ENCODE data around the gene LCN12.

DNA sequence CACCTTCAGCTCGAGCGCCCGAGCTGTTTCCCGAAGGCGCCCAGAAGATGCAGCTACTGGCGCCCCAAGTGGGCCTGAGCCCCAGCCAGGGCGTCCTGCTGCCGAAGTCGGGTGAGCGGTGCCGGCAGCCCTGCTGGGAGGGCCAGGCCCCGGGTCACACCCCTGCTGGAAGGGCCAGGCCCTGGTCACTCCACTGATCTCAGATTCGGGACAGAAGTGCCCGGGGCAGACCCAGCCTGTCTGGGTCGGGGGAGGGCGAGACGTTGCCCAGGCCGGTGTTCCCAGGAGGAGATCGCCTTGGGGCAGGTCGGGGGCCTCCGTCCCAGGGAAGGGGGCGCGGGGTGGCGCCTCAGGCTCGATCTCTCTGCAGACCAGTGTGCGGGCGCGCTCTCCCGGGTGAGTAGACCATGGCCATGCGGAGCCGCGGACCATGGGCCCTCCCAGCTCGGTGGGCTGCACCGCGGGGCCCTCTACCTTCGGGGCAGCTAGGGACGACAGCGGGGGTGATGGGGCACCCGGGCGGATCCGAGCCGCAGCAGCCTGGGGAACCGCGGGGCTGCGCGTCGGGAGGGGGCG is 33.0 kb downstream of the LCN12 start:
- TF ChIP-seq, protein P1, sequence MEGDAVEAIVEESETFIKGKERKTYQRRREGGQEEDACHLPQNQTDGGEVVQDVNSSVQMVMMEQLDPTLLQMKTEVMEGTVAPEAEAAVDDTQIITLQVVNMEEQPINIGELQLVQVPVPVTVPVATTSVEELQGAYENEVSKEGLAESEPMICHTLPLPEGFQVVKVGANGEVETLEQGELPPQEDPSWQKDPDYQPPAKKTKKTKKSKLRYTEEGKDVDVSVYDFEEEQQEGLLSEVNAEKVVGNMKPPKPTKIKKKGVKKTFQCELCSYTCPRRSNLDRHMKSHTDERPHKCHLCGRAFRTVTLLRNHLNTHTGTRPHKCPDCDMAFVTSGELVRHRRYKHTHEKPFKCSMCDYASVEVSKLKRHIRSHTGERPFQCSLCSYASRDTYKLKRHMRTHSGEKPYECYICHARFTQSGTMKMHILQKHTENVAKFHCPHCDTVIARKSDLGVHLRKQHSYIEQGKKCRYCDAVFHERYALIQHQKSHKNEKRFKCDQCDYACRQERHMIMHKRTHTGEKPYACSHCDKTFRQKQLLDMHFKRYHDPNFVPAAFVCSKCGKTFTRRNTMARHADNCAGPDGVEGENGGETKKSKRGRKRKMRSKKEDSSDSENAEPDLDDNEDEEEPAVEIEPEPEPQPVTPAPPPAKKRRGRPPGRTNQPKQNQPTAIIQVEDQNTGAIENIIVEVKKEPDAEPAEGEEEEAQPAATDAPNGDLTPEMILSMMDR (IDR thresholded peaks at IDR 0.05) = no peak
- no peak for TF ChIP-seq POLR2A (IDR thresholded peaks at IDR 0.05)

Measured in esophagus squamous epithelium (tissue), 4 donors.